ENCODE measurements around the gene TMEM72. TPM values are rescaled to one million over a fixed set of nuclear protein-coding genes. Genes with fewer than 3 reads are reported as not detected.

The TMEM72 gene
- total RNA-seq, 2 donors from 2014 or later, result not detected

DNA sequence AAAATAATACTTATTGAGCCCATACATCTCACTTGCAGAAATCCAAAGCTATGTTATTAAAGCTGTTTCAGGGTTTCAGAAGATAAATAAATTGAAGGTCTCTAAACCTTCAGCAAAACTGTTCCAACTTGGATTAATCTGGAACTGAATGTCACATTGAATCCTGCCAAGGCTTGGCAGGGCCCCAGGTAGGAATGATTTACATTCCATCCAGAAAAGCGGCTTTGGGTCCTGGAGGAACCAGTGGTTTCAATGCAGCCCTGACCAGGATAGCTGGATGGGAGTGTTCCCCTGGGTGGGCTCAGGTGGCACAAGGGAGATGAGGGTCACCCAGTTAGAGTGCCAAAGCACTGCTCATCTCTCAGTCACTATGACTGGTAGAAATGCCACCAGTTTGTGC is 37.0 kb upstream of the TMEM72 start:
- Histone ChIP-seq H3K27ac (peak overlapping the region in 1 of 2 donors; percentile 57), H3K27me3 (replicated peaks; ENCODE audit: insufficient read depth) (no peaks in the 10 kb centered on the region), H3K36me3 (no peaks in the 10 kb centered on the region), H3K4me3 (no peak overlapping the region), H3K4me1 (ENCODE audit: control insufficient read depth in 1 of 2, low read depth in 2 of 2) (peaks cover 17 to 31% of the 10 kb centered on the region in 2 donors), H3K9me3 (no peaks in the 10 kb centered on the region)
- DNase-seq (ENCODE audit: low spot score), result no peak
- ATAC-seq (ENCODE audit: insufficient number of reproducible peaks, low FRiP score, low read depth), result no peak
- TF ChIP-seq, protein P1, sequence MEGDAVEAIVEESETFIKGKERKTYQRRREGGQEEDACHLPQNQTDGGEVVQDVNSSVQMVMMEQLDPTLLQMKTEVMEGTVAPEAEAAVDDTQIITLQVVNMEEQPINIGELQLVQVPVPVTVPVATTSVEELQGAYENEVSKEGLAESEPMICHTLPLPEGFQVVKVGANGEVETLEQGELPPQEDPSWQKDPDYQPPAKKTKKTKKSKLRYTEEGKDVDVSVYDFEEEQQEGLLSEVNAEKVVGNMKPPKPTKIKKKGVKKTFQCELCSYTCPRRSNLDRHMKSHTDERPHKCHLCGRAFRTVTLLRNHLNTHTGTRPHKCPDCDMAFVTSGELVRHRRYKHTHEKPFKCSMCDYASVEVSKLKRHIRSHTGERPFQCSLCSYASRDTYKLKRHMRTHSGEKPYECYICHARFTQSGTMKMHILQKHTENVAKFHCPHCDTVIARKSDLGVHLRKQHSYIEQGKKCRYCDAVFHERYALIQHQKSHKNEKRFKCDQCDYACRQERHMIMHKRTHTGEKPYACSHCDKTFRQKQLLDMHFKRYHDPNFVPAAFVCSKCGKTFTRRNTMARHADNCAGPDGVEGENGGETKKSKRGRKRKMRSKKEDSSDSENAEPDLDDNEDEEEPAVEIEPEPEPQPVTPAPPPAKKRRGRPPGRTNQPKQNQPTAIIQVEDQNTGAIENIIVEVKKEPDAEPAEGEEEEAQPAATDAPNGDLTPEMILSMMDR (IDR thresholded peaks at IDR 0.05), result no peak

DNA sequence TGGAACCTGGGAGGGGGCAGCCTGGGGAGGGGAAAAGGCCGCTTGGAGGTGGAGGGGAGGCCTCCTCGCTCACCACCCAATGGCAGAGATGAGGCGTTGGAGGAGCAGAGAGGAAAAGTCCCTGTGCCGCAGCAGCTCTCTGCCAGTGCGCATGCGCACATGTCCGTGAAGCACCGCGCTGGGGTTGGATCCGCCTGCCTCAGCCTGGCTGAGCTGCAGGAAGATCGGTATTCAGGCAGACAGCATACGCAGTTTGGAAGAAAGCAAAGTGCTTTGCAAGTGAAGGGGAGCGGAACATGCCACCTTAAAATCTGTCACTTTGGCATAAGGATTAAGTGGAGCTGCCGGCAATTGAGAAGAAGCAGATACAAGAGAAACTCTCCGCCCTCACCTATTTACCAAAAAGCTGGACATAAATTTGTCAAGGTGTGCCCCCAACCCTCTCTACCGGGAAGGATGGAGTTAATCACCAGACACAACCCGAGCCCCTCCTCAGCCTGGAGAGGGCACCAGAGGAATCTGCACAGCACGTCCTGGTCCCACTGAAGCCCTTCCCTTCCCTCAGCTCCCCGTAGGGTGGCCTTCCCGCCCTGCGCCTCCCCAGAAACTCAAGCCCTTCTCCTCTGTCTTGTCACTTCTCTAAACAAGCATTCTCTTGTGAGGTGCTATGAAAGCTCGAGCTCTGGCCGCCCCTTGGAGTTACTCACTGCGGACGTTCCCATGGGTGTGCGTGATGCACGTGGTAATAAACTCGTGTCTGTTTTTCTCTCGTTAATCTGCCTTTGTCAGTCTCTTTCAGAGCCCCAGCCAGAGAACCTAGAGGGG is 32.2 kb upstream of the TMEM72 start:
- peaks cover 13 to 43% of the 10 kb centered on the region in 2 donors for H3K4me1 ChIP-seq (ENCODE audit: control insufficient read depth in 1 of 2, low read depth in 2 of 2)
- DNase-seq (ENCODE audit: low spot score) (peak; percentile 21), ATAC-seq (ENCODE audit: insufficient number of reproducible peaks, low FRiP score, low read depth) (peak; percentile 32)
- H3K36me3 ChIP-seq, result no peaks in the 10 kb centered on the region
- no peaks in the 10 kb centered on the region for H3K9me3 ChIP-seq
- H3K27ac ChIP-seq, result peak overlapping the region in 1 of 2 donors; percentile 27
- H3K4me3 ChIP-seq, result peak overlapping the region; percentile 75
- H3K27me3 ChIP-seq (replicated peaks; ENCODE audit: insufficient read depth), result no peaks in the 10 kb centered on the region
- TF ChIP-seq, protein P1 (IDR thresholded peaks at IDR 0.05), result no peak

DNA sequence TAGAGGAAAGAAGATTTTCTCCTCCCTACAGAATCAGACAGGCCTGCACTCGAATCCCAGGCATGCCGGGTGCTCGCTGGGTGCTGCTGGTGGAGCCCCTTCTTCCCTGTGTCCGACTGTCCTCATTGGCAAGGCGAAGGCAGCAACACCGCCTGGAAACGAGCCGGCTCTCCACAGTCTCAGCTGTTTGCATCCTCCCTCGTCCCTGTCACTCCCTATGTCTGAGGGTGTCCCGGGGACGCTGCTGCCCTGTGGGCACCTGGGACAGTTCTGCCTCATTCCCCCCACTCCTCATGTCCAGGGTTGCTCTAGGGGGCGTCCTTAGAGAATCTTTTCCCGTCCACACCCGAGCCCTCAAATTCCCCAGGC is 31.6 kb upstream of the TMEM72 start:
- peaks cover 11 to 39% of the 10 kb centered on the region in 2 donors for H3K4me1 ChIP-seq (ENCODE audit: control insufficient read depth in 1 of 2, low read depth in 2 of 2)
- TF ChIP-seq, protein P1 (IDR thresholded peaks at IDR 0.05), result no peak
- H3K36me3 ChIP-seq, result no peaks in the 10 kb centered on the region
- H3K4me3 ChIP-seq, result peak overlapping the region; percentile 75
- no peak overlapping the region for H3K27ac ChIP-seq
- no peaks in the 10 kb centered on the region for H3K27me3 ChIP-seq (replicated peaks; ENCODE audit: insufficient read depth)
- ATAC-seq (ENCODE audit: insufficient number of reproducible peaks, low FRiP score, low read depth) (no peak), DNase-seq (ENCODE audit: low spot score) (no peak)
- no peaks in the 10 kb centered on the region for H3K9me3 ChIP-seq

DNA sequence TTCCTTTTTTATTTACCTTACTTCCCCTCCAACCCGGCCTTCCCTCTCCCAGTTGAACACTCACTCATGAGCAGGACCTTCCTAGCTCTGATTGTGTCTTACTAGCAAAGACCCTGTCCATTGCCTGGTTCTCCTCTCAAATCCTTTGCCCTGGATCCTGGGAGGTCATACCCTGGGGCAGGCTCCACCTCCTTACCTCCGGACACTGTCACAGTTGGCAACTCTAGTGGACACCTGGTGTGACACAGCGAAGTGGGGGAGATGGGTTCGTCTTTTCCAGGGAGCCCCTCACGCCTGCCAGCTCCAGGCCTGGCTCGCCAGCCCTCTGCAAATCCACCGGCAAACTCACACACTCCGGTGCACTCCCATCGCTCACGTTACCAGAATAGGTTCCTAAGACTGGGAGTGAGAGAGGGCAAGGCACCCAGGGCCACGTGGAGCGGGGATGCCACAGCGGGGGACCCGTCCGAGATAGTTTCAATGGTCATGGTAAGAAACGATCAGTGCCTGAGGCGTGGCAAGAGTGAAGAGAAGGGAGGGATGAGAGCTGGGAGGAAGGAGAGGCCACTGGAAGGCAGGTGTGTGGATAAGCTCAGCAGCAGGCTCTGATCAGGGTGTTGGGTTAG is 30.9 kb upstream of the TMEM72 start:
- DNase-seq (ENCODE audit: low spot score) (no peak), ATAC-seq (ENCODE audit: insufficient number of reproducible peaks, low FRiP score, low read depth) (no peak)
- H3K36me3 ChIP-seq, result no peaks in the 10 kb centered on the region
- no peak overlapping the region for H3K4me3 ChIP-seq
- no peaks in the 10 kb centered on the region for H3K27me3 ChIP-seq (replicated peaks; ENCODE audit: insufficient read depth)
- peaks cover 8 to 33% of the 10 kb centered on the region in 2 donors for H3K4me1 ChIP-seq (ENCODE audit: control insufficient read depth in 1 of 2, low read depth in 2 of 2)
- TF ChIP-seq, protein P1 (IDR thresholded peaks at IDR 0.05), result no peak
- no peaks in the 10 kb centered on the region for H3K9me3 ChIP-seq
- H3K27ac ChIP-seq, result no peak overlapping the region

DNA sequence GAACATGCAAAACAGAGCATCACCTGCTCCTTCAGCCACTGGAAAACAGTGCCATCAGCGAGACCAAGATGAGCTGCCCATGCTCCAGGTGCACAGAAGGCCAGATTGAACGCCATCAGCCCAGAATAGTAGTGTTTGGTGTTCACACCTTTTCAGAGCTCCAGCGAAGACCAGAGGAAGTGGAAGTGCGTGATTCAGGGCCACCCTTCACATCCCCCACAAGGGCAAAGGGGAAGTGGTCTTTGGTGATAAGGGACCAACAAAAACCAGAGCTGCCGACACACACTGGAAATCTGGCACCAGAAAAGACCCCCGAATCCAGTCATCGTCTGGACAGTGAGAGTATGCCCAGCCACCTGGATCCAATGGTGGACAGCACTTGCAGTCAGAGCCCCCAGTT is 29.5 kb upstream of the TMEM72 start:
- no peak overlapping the region for H3K27ac ChIP-seq
- ATAC-seq (ENCODE audit: insufficient number of reproducible peaks, low FRiP score, low read depth) (no peak), DNase-seq (ENCODE audit: low spot score) (no peak)
- no peaks in the 10 kb centered on the region for H3K27me3 ChIP-seq (replicated peaks; ENCODE audit: insufficient read depth)
- peaks cover 8 to 33% of the 10 kb centered on the region in 2 donors for H3K4me1 ChIP-seq (ENCODE audit: control insufficient read depth in 1 of 2, low read depth in 2 of 2)
- H3K36me3 ChIP-seq, result no peaks in the 10 kb centered on the region
- H3K9me3 ChIP-seq, result no peaks in the 10 kb centered on the region
- no peak overlapping the region for H3K4me3 ChIP-seq
- TF ChIP-seq, protein P1 (IDR thresholded peaks at IDR 0.05), result no peak
